Astrocyte of the cerebellum (primary cell): ENCODE results near the gene HARBI1.

Source experiments
- DNase-seq: peaks from one replicate; pipeline ENCODE4 v3.0.0-alpha.2; 2011; ENCODE audit warnings: low read depth
- H3K4me3 ChIP-seq: 2 replicates; pipeline ENCODE4 v1.5.1; 2011; ENCODE audit warnings: mild to moderate bottlenecking, low read depth, low read length, moderate library complexity
- in situ Hi-C: cut with HindIII; loops from 2 replicates; pipeline ENCODE4 v1.10.0; 2017; ENCODE audit warnings: low sequenced_read_pairs
- TF ChIP-seq, protein P1 (sequence below): IDR thresholded peaks from 2 replicates; pipeline ENCODE4 v1.5.1; 2012; ENCODE audit warnings: low read length, low read depth, moderate library complexity, mild to moderate bottlenecking; ENCODE audit errors: missing control alignments

The HARBI1 gene

GRCh38 chr11:46560300-46560991 is 56.6 kb downstream of the HARBI1 start:
- DNase-seq = peak; percentile 27
- H3K4me3 ChIP-seq = peak overlapping the region; percentile 14
- in situ Hi-C loops = no loop called here
- TF ChIP-seq, protein P1, sequence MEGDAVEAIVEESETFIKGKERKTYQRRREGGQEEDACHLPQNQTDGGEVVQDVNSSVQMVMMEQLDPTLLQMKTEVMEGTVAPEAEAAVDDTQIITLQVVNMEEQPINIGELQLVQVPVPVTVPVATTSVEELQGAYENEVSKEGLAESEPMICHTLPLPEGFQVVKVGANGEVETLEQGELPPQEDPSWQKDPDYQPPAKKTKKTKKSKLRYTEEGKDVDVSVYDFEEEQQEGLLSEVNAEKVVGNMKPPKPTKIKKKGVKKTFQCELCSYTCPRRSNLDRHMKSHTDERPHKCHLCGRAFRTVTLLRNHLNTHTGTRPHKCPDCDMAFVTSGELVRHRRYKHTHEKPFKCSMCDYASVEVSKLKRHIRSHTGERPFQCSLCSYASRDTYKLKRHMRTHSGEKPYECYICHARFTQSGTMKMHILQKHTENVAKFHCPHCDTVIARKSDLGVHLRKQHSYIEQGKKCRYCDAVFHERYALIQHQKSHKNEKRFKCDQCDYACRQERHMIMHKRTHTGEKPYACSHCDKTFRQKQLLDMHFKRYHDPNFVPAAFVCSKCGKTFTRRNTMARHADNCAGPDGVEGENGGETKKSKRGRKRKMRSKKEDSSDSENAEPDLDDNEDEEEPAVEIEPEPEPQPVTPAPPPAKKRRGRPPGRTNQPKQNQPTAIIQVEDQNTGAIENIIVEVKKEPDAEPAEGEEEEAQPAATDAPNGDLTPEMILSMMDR = no peak

GRCh38 chr11:46559815-46560214 is 57.2 kb downstream of the HARBI1 start:
- no peak overlapping the region for H3K4me3 ChIP-seq
- DNase-seq = no peak
- in situ Hi-C loops = no loop called here
- TF ChIP-seq, protein P1 = no peak

- no peak overlapping the region for H3K4me3 ChIP-seq
- TF ChIP-seq, protein P1 = no peak
- DNase-seq = no peak
- in situ Hi-C loops = no loop called here
These were observed 59.3 kb downstream of the HARBI1 start for GRCh38 chr11:46557684-46558151.

DNA sequence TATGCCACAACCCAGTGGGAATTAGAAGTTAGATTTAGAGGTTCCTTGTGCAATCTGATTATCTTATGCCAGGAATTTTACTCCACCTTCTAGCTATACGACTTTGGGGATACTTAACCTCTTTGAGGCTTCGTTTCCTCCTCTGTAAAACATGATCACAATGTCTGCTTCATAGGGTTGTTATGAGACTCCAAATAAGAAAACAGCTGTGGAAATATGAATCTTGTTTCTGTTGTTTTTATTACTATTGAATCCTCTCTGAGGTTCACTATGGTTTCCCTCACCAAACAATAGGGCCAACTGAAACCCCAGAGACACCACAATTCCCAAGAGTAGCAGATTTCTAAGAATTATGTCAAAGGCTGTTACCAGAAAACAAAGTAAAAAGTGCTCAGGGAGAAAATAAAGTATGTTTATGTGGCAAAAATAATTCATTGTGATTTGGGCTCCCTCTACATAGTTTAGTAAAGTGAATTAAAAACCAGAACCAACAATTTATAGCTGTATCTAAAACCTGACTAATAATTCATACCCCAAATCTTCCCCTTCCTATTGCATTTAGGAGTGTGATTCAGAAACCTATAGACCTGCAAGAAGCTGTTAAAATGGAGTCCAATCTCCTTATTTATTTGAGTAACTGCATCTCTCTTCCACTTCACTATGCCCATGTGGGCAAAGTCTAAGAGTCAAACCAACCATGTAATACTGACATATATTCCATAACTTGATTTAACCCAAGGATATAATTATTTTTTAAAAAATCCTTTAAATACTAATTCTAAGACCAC is 61.6 kb downstream of the HARBI1 start:
- DNase-seq = peak; percentile 22
- TF ChIP-seq, protein P1 = no peak
- in situ Hi-C loops = no loop called here
- no peak overlapping the region for H3K4me3 ChIP-seq

- DNase-seq = peak; percentile 55
- in situ Hi-C loops = no loop called here
- H3K4me3 ChIP-seq = no peak overlapping the region
- TF ChIP-seq, protein P1 = no peak
These were observed 62.5 kb downstream of the HARBI1 start for GRCh38 chr11:46554213-46555147.

DNA sequence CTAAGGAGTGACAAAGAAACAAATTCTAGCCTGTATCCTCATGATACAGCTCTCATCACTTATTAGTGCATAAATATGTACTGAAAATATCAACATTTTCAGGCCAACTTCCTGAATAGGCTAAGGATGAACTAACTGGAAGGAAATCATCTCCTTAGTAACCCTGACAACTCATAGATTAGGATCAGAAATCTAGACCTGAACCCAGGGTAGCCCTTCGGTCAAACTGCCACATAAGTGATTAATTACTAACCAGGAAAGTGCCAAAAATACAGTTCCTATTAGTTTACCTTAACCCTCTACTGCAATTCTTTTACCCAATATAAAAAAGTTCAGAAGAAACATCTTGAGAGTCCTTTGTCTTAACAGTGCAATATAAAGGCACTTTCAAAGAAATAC is 63.2 kb downstream of the HARBI1 start:
- TF ChIP-seq, protein P1 = no peak
- in situ Hi-C loops = no loop called here
- DNase-seq = no peak
- H3K4me3 ChIP-seq = no peak overlapping the region
